Left renal pelvis (tissue), 4 donors: ENCODE results near the gene PBXIP1. TPM values are rescaled to one million over a fixed set of nuclear protein-coding genes. Genes with fewer than 3 reads are reported as not detected.

ENCODE experiments used
- DNase-seq, 4 donors: peaks; one replicate each; pipeline ENCODE4 v3.0.0-alpha.2; 2013; ENCODE audit warnings: low read depth in 4 of 4, low spot score in 3 of 4
- polyA plus RNA-seq, 4 donors: library from polyadenylated mRNA; unstranded; fragments of 120-200 nt; gene quantifications; one replicate each; pipeline ENCODE4 v1.2.1, GENCODE V29; 2013; ENCODE audit not compliant: insufficient read length in 4 of 4

The PBXIP1 gene
- polyA plus RNA-seq, 4 donors, result 66.2 to 76.1 (median 71.1) TPM

GRCh38 chr1:154959426-154959780 is 3.5 kb upstream of the PBXIP1 start:
- DNase-seq, result no peak

GRCh38 chr1:154958681-154959425 is 3.0 kb upstream of the PBXIP1 start:
- no peak for DNase-seq

GRCh38 chr1:154958036-154958435 is 2.1 kb upstream of the PBXIP1 start:
- DNase-seq, result no peak

GRCh38 chr1:154957091-154957657 is 1.3 kb upstream of the PBXIP1 start:
- DNase-seq, result no peak

- no peak for DNase-seq
Observed at GRCh38 chr1:154956544-154956941, 644 bp upstream of the PBXIP1 start.

- DNase-seq, result no peak
Observed at GRCh38 chr1:154955039-154955717, 721 bp downstream of the PBXIP1 start.

GRCh38 chr1:154954541-154954940 is 1.4 kb downstream of the PBXIP1 start:
- DNase-seq, result no peak

GRCh38 chr1:154953611-154954038 is 2.3 kb downstream of the PBXIP1 start:
- DNase-seq, result no peak

GRCh38 chr1:154952664-154953063 is 3.2 kb downstream of the PBXIP1 start:
- DNase-seq, result no peak

GRCh38 chr1:154951901-154952657 is 3.8 kb downstream of the PBXIP1 start:
- no peak for DNase-seq

- no peak for DNase-seq
Observed at GRCh38 chr1:154948079-154948478, 7.8 kb downstream of the PBXIP1 start.

GRCh38 chr1:154945962-154946850 is 9.7 kb downstream of the PBXIP1 start:
- DNase-seq, result no peak

- no peak for DNase-seq
Observed at GRCh38 chr1:154945160-154945961, 10.5 kb downstream of the PBXIP1 start.

GRCh38 chr1:154944401-154945159 is 11.3 kb downstream of the PBXIP1 start:
- no peak for DNase-seq

- DNase-seq, result no peak
Observed at GRCh38 chr1:154943649-154944400, 12.1 kb downstream of the PBXIP1 start.

- DNase-seq, result no peak
Observed at GRCh38 chr1:154941333-154942013, 14.4 kb downstream of the PBXIP1 start.

GRCh38 chr1:154940651-154941194 is 15.2 kb downstream of the PBXIP1 start:
- DNase-seq, result no peak
